Neural cell (in vitro differentiated cells): ENCODE results near the gene PRRT4.

Source experiments
- EP300 ChIP-seq: fragments of 450-650 bp; conservative IDR thresholded peaks from 2 replicates; pipeline ENCODE4 v1.6.1; 2014; ENCODE audit warnings: antibody characterized with exemption, mild to moderate bottlenecking, moderate library complexity; ENCODE audit not compliant: poor library complexity, severe bottlenecking
- TAF1 ChIP-seq: IDR thresholded peaks from 2 replicates; pipeline ENCODE4 v1.6.1; 2012; ENCODE audit warnings: low read depth

DNA sequence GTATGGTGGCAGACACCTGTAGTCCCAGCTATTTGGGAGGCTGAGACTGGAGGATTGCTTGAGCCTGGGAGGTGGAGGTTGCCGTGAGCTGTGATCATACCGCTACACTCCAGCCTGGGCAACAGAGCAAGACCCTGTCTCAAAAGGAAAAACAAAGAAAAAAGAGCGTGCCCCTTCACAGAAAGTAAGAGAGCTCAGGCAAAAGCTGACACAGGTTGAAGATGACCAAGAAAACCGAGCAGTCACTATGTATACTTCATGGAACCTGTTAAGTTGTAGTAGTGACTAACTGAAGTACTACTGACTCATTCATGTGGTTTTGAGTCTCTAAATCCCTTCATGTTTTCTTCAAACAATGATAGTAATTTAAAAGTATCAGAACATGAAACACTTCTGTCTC is 1.2 kb upstream of the PRRT4 start:
- TF ChIP-seq EP300 = no peak
- TF ChIP-seq TAF1 = no peak
